Renal cortical epithelial cell (primary cell): ENCODE data around the gene CELF4. TPM values are rescaled to one million over a fixed set of nuclear protein-coding genes. Genes with fewer than 3 reads are reported as not detected.

Source experiments
- DNase-seq: peaks from one replicate; pipeline ENCODE4 v3.0.0-alpha.2; 2011; ENCODE audit warnings: low read depth
- total RNA-seq: library from RNA; depleted of rRNA; stranded (reverse); fragments of >200 nt; gene quantifications from 2 replicates; pipeline ENCODE4 v1.2.3, GENCODE V29; 2014

The CELF4 gene
- total RNA-seq, 1 donor from 2014 or later = not detected

GRCh38 chr18:37414816-37415215 lies 150.8 kb downstream of the CELF4 start:
- DNase-seq = no peak

DNA sequence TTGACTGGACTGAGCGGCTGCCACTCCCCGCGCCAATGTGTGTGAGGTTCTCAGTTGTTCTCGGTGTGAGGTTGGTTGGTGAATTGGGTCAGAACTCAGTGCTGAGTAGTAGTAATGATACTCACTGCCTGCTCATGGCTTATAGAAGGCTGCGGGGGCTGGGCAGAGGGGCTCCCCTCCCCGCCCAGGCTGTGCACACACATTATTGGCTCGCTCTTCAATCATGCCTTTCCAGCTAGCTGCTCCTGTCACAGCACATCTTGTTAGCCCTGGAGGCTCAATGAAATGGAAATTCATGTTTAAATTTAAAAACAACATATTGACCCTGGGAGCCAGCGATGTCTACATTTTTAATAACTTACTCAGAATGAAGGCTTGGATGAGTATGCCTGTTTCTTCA lies 152.8 kb downstream of the CELF4 start:
- DNase-seq = no peak

GRCh38 chr18:37412333-37412732 lies 153.3 kb downstream of the CELF4 start:
- no peak for DNase-seq

GRCh38 chr18:37409878-37410277 lies 155.7 kb downstream of the CELF4 start:
- peak; percentile 17 for DNase-seq

DNA sequence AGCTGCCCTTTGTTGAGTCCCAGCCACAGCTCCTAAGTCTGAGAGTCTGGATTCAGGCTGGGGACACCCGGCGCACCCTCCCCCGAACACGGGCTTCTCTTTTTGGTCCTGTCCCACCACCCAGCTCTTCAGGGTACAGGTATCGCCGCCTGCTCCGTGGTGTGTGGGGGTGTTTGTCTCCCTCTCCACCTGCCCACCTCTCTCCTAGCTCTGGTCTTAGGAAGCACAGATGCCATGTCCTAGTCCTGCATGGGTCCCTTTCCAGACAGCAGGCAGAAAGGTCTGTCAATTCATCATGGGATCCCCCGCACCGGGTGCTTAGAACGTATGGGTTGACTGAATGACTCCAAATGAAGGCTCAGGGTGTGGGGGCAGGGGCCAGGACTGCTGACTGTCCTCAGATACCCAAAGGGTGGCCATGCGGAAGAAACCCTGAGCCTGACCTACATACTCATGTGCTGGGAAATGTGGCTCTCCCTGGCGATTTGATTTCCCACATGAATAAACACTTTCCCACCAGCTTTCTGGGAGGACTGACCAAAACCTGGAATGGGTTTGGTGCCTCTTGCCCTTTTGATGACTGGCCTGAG lies 156.8 kb downstream of the CELF4 start:
- DNase-seq = peak; percentile 88

GRCh38 chr18:37407571-37407970 lies 158.0 kb downstream of the CELF4 start:
- no peak for DNase-seq

- DNase-seq = no peak
These were observed 159.8 kb downstream of the CELF4 start for GRCh38 chr18:37405772-37406171.

DNA sequence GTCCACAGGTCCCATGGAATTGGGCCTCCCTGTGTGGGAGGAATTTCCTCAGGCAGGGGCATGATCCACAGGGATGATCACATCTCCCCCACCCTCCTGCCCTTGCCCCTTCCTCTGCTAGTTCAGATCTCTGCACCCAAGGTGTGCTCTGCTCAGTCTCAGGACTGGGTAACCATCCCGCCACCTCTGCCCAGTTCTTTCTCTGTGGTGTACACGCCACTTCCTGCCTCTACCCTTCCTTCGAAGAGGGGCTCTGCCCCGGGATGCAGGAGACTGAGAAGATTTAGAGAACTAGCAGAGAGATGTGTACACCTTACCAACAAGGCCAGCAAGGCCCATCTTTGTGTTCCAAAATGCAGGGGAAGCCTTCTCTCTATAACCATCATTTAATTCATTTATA lies 160.4 kb downstream of the CELF4 start:
- DNase-seq = no peak

GRCh38 chr18:37403788-37404187 lies 161.8 kb downstream of the CELF4 start:
- DNase-seq = no peak

GRCh38 chr18:37403100-37403781 lies 162.4 kb downstream of the CELF4 start:
- DNase-seq = peak; percentile 81

DNA sequence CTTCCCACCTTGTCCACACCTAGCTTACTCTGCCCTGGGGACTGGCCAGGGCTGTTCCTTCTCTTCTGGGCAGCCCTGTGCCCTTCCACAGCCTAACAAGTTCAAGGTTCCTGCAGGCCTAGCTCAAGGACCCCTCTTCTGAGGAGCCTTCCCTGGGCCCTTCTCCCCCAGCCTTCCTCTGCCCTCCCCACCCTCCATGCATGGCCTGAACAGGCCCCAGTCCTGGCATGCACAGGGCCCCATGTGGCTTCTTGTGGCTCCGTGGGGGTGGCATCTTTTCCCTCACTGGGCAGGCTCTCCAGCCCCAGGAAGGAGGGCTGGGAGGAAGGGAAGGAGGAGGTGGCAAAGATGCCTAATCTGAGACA lies 162.9 kb downstream of the CELF4 start:
- DNase-seq = no peak

DNA sequence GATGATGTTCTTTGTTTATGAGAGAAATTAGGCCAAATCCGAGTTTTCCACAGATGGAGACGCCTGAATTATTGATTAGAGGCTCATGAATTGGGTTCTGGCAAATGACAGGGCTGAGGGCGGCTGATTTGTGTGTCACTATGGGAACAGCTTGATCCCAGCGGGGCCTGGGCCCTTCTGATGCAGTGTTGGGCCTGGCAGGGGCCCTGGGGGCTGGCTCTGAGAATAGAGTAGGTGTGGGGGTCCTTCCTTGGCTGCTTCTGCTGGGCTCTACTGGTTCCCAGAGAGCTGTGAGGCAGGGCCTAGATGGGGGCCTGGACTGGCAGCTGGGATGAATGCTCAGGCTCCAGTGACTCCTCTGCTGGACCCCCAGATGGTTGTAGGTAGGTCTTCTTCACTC lies 164.8 kb downstream of the CELF4 start:
- DNase-seq = no peak

- no peak for DNase-seq
These were observed 167.2 kb downstream of the CELF4 start for GRCh38 chr18:37398248-37398920.

DNA sequence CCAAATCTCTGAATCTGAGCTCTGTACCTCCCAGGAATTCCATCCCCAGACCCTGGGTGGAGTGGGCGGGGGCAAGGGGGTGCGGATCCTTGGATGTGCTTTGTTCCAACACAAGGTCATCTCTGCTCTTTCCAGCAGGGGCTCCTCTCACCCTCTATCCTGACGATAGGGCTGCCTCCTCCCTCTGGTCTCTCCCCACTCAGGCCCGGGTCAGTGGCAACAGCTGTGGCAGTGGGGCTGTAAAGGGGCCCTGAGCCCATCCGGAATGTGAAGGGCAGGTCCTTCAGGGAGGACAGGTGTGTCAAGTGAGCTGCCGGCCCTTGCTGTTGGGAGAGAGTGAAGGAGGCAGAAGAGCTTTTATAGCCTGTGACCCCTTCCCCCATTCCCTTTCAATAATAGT lies 167.8 kb downstream of the CELF4 start:
- DNase-seq = no peak

DNA sequence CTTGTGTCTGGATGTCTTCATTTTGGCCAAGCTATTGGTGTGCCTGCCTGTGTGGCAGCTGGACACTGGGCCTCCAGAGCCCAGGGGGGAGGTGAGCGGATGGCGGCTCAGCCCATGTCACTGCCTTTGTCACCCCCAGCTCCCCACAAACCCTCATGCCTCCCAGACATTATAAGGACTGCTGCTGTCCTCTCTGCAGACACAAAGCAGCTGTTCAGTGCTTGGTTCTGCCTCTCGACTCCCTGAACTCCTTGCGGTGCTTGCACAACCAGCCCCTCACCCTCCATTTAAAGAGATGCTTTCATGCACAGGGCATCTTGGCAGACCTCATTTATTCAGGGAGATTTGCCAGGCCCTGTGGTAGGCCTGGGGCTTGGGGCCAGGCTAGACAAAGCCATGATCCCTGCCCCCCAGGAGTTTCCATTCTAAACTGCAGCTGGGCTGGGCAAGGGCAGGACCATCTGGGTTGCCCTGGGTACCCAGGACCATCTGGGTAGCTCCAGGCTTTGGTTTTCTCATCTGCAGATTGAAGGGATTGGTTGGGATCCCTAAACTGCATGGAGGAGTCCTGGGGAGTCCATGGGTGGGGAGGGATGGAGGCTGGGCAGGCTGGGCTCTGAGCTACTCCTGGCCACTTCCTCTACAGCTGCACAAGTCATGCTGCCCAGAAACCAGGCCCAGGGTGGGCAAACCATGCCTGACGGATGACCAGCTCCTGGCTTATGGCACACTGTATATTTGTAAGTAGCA lies 168.5 kb downstream of the CELF4 start:
- DNase-seq = no peak

- DNase-seq = no peak
These were observed 170.0 kb downstream of the CELF4 start for GRCh38 chr18:37395631-37396030.

- no peak for DNase-seq
These were observed 170.5 kb downstream of the CELF4 start for GRCh38 chr18:37395138-37395537.

- no peak for DNase-seq
These were observed 171.0 kb downstream of the CELF4 start for GRCh38 chr18:37394610-37394965.

DNA sequence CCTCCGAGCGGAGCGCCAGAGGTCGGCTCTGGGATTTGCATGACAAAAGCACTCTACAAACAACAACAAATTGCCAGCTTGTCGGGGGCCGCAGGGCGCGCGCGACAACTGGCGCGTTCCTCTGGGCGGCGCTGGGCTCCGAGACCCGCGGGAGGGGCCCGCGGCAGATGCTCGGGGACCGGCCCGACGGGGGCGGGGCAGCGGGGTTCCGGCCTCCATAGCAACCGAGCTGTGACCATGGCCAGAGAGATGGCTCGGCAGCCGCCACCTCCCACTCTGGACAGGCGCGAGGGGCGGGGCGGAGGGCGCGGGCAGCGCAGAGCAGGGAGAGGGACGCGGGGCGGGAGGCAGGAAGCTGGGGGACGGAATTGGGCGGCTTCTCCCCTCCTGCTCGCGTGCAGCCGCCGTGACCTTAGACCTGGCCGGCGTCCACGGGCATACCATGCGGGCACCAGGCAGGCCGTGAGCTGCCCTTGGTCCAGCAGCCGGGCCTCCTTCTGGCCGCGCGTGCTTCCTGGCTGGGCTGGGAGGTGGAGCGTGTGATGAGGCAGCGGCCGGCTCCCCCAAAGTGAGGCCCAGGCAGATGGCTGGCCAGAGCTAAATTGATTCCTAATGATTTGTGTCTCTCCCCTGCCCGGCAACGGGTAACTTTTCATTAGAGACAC lies 171.5 kb downstream of the CELF4 start:
- DNase-seq = peak; percentile 54

GRCh38 chr18:37393221-37393827 lies 172.3 kb downstream of the CELF4 start:
- no peak for DNase-seq

GRCh38 chr18:37392648-37393047 lies 172.9 kb downstream of the CELF4 start:
- DNase-seq = no peak
